Endothelial cell of umbilical vein (primary cell): ENCODE results near the gene EIF4E1B. TPM values are rescaled to one million over a fixed set of nuclear protein-coding genes. Genes with fewer than 3 reads are reported as not detected.

Experiments
- BruUV-seq: library from RNA; stranded (reverse); fragments of 400-500 nt; replicated peaks from 2 replicates; lab custom pipeline; 2021; lab: Mats Ljungman, UMichigan
- CTCF ChIA-PET: fragments of 300-600, 350-600 bp; sonication (Branson Sonifier 250); formaldehyde crosslinking; loops from one replicate; lab custom pipeline; 2021; ENCODE audit warnings: antibody characterized with exemption, inconsistent platforms; lab: Charles Lee
- POLR2A ChIA-PET: fragments of 300-600, 350-600 bp; sonication (Branson Sonifier 250); formaldehyde crosslinking; loops from one replicate; lab custom pipeline; 2021; ENCODE audit warnings: antibody characterized with exemption, inconsistent platforms; lab: Charles Lee
- DNase-seq: peaks from one replicate; pipeline ENCODE4 v3.0.0-alpha.2; 2011; ENCODE audit warnings: low read depth, low spot score
- FAIRE-seq: peaks from 2 replicates; lab custom pipeline; 2011; peaks lifted over from hg19 to GRCh38; lab: Jason Lieb, UNC
- H2AFZ ChIP-seq: 2 replicates; pipeline ENCODE4 v1.6.0; 2012; ENCODE audit warnings: low read depth, low read length, control low read depth, inconsistent platforms
- H3K27ac ChIP-seq: 2 replicates; pipeline ENCODE4 v1.5.1; 2011; ENCODE audit warnings: low read depth, mild to moderate bottlenecking, control low read depth, low read length, moderate library complexity; ENCODE audit not compliant: insufficient read depth
- H3K27me3 ChIP-seq, 2 experiments: 2 replicates each; pipeline versions ENCODE4 v1.6.0 to v1.6.1; 2011; ENCODE audit warnings: low read length in 2 of 2, mixed read lengths in 1 of 2; ENCODE audit not compliant: control insufficient read depth in 2 of 2, insufficient read depth in 2 of 2
- H3K36me3 ChIP-seq, 2 experiments: 2 replicates in 1 of 2; 3 replicates in 1 of 2; pipeline ENCODE4 v1.5.1; 2011; ENCODE audit warnings: low read length in 2 of 2, mild to moderate bottlenecking in 1 of 2, moderate library complexity in 1 of 2; ENCODE audit not compliant: control insufficient read depth in 2 of 2, insufficient read depth in 2 of 2; ENCODE audit errors: extremely low read depth in 1 of 2
- H3K4me1 ChIP-seq: 3 replicates; pipeline ENCODE4 v1.5.1; 2011; ENCODE audit warnings: mild to moderate bottlenecking, low read length; ENCODE audit not compliant: control insufficient read depth, insufficient read depth; ENCODE audit errors: extremely low read depth
- H3K4me2 ChIP-seq: 2 replicates; pipeline ENCODE4 v1.6.1; 2011; ENCODE audit warnings: low read length, control low read depth, mixed read lengths; ENCODE audit not compliant: insufficient read depth
- H3K4me3 ChIP-seq, 3 experiments: fragments of 200-600 bp in 1 of 3; sonication (generic), shearing (Covaris generic) in 1 of 3; replicated peaks in 1 of 3; 2 replicates each; pipeline ENCODE4 v1.5.1; 2011 to 2016; ENCODE audit warnings: control low read depth in 3 of 3, low read length in 3 of 3, mild to moderate bottlenecking in 2 of 3, inconsistent platforms in 1 of 3, low read depth in 1 of 3, moderate library complexity in 1 of 3; ENCODE audit not compliant: insufficient read depth in 1 of 3
- H3K79me2 ChIP-seq: 2 replicates; pipeline ENCODE4 v1.6.0; 2012; ENCODE audit warnings: low read length, inconsistent platforms; ENCODE audit not compliant: control insufficient read depth, insufficient read depth
- H3K9ac ChIP-seq: replicated peaks from 2 replicates; pipeline ENCODE3; 2011; ENCODE audit warnings: low read length, control low read depth; ENCODE audit not compliant: insufficient read depth; ENCODE audit errors: extremely low read depth
- H3K9me1 ChIP-seq: replicated peaks from 3 replicates; pipeline ENCODE4 v1.6.0; 2011; ENCODE audit warnings: mild to moderate bottlenecking, low read length; ENCODE audit not compliant: control insufficient read depth, insufficient read depth; ENCODE audit errors: extremely low read depth
- H3K9me3 ChIP-seq: replicated peaks from 2 replicates; pipeline ENCODE4 v1.5.1; 2012; ENCODE audit warnings: low read length, inconsistent platforms; ENCODE audit not compliant: control insufficient read depth, insufficient read depth
- H4K20me1 ChIP-seq: replicated peaks from 2 replicates; pipeline ENCODE3; 2011; ENCODE audit warnings: mild to moderate bottlenecking, low read length; ENCODE audit not compliant: control insufficient read depth, insufficient read depth; ENCODE audit errors: extremely low read depth
- CTCF ChIP-seq, 2 donors: IDR thresholded peaks; 1 replicate in 1 of 2; 2 replicates in 1 of 2; pipeline ENCODE4 v1.5.1; 2011; ENCODE audit warnings: low read length in 2 of 2, mild to moderate bottlenecking in 2 of 2, moderate library complexity in 2 of 2, control low read depth in 1 of 2, inconsistent platforms in 1 of 2, low read depth in 1 of 2; ENCODE audit not compliant: insufficient read depth in 1 of 2; ENCODE audit errors: extremely low read depth in 1 of 2
- EZH2 ChIP-seq: IDR thresholded peaks from 2 replicates; pipeline ENCODE4 v1.6.1; 2012; ENCODE audit warnings: borderline replicate concordance, low read depth, mild to moderate bottlenecking, moderate library complexity, low read length, inconsistent platforms; ENCODE audit not compliant: severe bottlenecking
- FOS ChIP-seq: IDR thresholded peaks from 2 replicates; pipeline ENCODE4 v1.6.1; 2011; ENCODE audit warnings: mild to moderate bottlenecking, low read length, moderate library complexity, borderline replicate concordance; ENCODE audit not compliant: insufficient read depth
- GATA2 ChIP-seq: IDR thresholded peaks from 2 replicates; pipeline ENCODE4 v1.7.0; 2011; ENCODE audit warnings: low read depth, mild to moderate bottlenecking, moderate library complexity, mixed read lengths, low read length; ENCODE audit not compliant: insufficient read length, insufficient read depth
- JUN ChIP-seq: IDR thresholded peaks from 2 replicates; pipeline ENCODE4 v1.6.1; 2011; ENCODE audit warnings: borderline replicate concordance, low read depth; ENCODE audit not compliant: insufficient read length, insufficient read depth
- MAX ChIP-seq: IDR thresholded peaks from 2 replicates; pipeline ENCODE4 v1.6.1; 2011; ENCODE audit not compliant: insufficient read depth, insufficient read length
- MYC ChIP-seq: IDR thresholded peaks from one replicate; pipeline ENCODE4 v1.6.1; 2011; ENCODE audit warnings: mild to moderate bottlenecking, low read depth, low read length
- POLR2A ChIP-seq: IDR thresholded peaks from 2 replicates; pipeline ENCODE4 v1.6.1; 2012; ENCODE audit warnings: low read depth, mild to moderate bottlenecking, control low read depth, low read length
- POLR2AphosphoS5 ChIP-seq: IDR thresholded peaks from 2 replicates; pipeline ENCODE4 v1.6.1; 2012; ENCODE audit warnings: low read depth, mild to moderate bottlenecking, control low read depth, low read length, moderate library complexity; ENCODE audit not compliant: insufficient read depth
- dilution Hi-C: fragments of 300-500 bp; cut with MboI; formaldehyde crosslinking; loops from one replicate; pipeline ENCODE4 v1.15.0; 2019; ENCODE audit warnings: low sequenced_read_pairs; ENCODE audit not compliant: extremely low pct_ligation_motif_present
- intact Hi-C: fragments of 100-400 bp; cut with micrococcal nuclease; formaldehyde crosslinking; loops from one replicate; pipeline ENCODE4 v1.10.0; 2022
- polyA plus RNA-seq, 4 experiments: library from polyadenylated mRNA; depleted of rRNA in 3 of 4; stranded (reverse) in 3 of 4; unstranded in 1 of 4; fragments of >200 nt; gene quantifications; 2 replicates each; pipeline versions ENCODE4 v1.2.1 to v1.2.3, GENCODE V29; 2011 to 2012; ENCODE audit warnings: missing spikeins in 1 of 4
- total RNA-seq: library from RNA; stranded (reverse); gene quantifications from 2 replicates; pipeline ENCODE4 v1.2.3, GENCODE V29; 2021

Gene EIF4E1B
- total and polyA plus RNA-seq, 2 donors (not counting 3 experiments of a cell fraction or from before 2014, with no cell fraction given), result not detected

DNA sequence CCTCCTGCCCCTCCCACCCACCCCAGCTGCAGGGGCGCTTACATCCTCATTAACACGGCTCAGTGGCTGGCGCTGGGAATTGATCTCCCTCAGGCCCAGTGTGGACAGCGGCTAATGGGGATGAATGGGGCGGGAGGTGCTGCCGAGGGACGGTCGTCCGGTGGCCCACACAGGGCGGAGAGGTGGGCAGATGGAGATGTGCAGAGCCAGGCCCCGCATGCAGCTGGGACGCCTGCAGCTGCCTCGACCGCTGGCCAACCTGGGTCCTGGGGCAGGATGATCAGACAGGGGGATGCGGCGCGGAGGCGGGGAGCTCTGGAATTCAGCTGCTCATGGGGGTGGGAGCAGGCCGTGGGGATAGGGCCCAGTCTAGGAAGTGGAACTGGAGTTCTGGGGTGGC, 34.4 kb downstream of the EIF4E1B start:
- no peak for TF ChIP-seq FOS
- no peak for TF ChIP-seq GATA2
- TF ChIP-seq CTCF (IDR thresholded peaks at IDR 0.05; ENCODE audit: extremely low read depth in 1 of 2, insufficient read depth in 1 of 2, low read depth in 1 of 2, low read length in 2 of 2), result no peak
- no peak for TF ChIP-seq POLR2AphosphoS5
- no peak for TF ChIP-seq JUN
- no peak for TF ChIP-seq EZH2
- TF ChIP-seq MYC, result no peak
- TF ChIP-seq MAX, result no peak
- TF ChIP-seq POLR2A, result no peak
- no peak overlapping the region for H2AFZ ChIP-seq
- no peak overlapping the region for H3K9ac ChIP-seq
- peaks cover 9 to 18% of the 10 kb centered on the region in 2 experiments for H3K27me3 ChIP-seq
- H3K79me2 ChIP-seq, result no peaks in the 10 kb centered on the region
- no peaks in the 10 kb centered on the region for H3K9me3 ChIP-seq
- no peak overlapping the region for H3K4me2 ChIP-seq
- H3K36me3 ChIP-seq, result no peaks in the 10 kb centered on the region
- ChIA-PET CTCF (interaction anchor here (1.4 kb wide), 1 partner anchor 38 kb away, joined by 3 read pairs; no protein-coding TSS in a partner anchor), POLR2A (no interaction called here)
- FAIRE-seq, result no peak
- no peak overlapping the region for H3K27ac ChIP-seq
- no peak for DNase-seq
- H3K4me1 ChIP-seq, result no peaks in the 10 kb centered on the region
- no peaks in the 10 kb centered on the region for H4K20me1 ChIP-seq
- intact Hi-C loops, result loop anchor here (10.0 kb wide), 1 partner anchor 220 kb away; no protein-coding TSS in a partner anchor
- no TSS peak for BruUV-seq
- H3K9me1 ChIP-seq, result no peaks in the 10 kb centered on the region
- H3K4me3 ChIP-seq, result no peak overlapping the region
- dilution Hi-C loops, result no loop called here
